Inflammatory macrophage treated with lipopolysaccharide for 1 hour (primary cell): ENCODE data around the gene SLAMF9.

Source experiments
- DNase-seq, 2 donors: peaks; one replicate each; pipeline ENCODE4 v3.0.0-alpha.2; 2020 to 2022

SLAMF9 gene

DNA sequence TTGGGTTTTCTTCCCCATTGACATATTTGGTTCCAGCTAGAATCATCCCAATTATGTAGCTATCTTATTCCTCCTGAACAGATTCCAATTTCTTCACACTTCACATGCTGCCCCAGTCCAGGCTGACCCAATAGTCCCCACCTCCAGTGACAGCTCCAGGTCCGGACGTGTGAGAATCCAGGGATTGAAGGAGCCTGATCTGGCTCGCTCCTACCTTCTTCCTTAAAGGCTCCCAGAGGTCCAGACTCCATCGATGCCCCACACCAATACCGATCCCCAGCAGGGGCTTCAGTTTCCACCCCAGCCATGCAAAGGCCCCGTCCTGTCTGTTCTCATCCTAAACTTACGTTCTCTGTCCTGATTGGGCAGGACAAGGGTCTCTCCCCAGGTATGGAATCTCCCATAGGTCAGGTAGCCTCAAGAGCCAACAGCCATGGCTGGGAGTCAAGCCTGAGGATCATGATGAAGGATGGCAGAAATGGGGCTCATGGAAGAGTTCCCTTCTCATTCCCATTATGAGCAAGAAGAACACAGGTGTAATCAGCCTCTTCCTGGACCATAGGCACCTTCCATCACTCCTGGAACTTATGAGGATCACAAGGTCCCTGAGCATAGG lies 20.4 kb upstream of the SLAMF9 start:
- DNase-seq, result no peak

GRCh38 chr1:159973350-159973940 lies 19.4 kb upstream of the SLAMF9 start:
- no peak for DNase-seq

- DNase-seq, result no peak
Measured at GRCh38 chr1:159972443-159973205, 18.6 kb upstream of the SLAMF9 start.

- no peak for DNase-seq
Measured at GRCh38 chr1:159970932-159971342, 16.9 kb upstream of the SLAMF9 start.

DNA sequence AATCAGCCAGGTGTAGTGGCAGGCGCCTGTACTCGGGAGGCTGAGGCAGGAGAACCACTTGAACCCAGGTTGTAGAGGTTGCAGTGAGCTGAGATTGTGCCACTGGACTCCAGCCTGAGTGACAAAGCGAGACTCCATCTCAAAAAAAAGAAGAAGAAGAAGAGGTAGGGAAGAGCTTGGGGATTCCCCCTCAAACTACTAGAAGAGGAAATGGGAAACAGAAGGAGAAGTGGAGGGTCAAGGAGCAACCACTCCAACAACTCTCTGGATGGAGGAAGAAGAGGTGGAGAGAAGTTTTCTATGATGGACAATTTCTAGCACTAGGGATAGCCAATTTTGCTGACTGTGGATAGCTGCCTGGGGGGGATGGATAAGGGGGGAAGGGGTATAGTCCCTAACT lies 14.9 kb upstream of the SLAMF9 start:
- peak in 1 of 2 donors; percentile 26 for DNase-seq

DNA sequence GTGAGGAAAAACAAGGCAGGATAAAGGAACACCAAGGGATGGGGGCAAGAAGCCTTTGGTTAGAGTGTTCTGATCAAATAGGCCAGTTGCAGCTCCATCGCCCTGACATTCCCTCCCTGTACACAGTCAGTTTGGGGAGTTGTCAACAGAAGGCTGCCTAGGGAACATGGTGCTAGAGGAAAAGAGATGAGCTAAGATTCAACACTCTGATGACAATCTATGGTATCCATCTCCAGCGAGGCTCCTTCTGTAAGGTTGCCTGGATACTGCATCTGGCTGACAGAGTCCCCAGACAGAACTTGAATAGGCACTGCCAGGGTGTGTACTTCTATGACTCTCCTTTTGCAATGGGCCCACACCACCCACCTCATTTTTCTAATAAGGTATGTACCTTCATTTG lies 11.2 kb upstream of the SLAMF9 start:
- no peak for DNase-seq

DNA sequence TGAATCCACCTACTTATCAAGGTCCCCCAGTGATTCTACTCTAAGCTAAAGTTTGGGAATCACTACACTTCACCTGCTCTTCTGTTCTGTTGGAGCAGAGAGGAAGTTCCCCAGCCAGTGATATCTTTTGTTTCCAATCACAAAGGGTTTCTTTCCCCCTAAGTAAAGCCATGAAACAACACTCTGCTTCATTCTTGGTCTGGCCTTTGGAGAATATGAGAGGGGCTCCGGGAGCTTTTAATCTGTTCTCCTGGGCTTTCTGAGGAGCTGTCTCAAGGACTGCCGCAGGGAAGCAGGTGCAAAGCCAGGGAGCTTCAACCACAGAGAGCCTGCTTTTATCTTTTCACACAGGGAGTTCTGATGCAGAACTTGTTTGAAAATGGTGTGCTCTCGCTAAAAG lies 10.1 kb upstream of the SLAMF9 start:
- DNase-seq, result no peak

- DNase-seq, result no peak
Measured at GRCh38 chr1:159962176-159962575, 8.1 kb upstream of the SLAMF9 start.

DNA sequence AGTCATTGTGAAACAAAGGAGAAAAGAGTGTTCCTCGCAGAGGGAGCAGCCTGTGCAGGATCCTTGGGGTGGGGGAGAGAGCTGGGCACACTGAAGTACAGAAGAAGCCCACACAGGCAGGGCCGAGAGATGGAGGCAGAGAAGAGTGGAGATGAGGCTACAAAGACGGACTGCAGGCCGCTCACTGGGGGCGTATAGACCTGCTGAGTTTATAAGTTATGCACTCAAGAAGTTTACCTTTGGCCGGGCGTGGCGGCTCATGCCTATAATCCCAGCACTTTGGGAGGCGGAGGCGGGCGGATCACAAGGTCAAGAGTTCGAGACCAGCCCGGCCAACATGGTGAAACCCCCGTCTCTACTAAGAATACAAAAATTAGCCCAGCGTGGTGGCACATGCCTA lies 7.6 kb upstream of the SLAMF9 start:
- no peak for DNase-seq

- no peak for DNase-seq
Measured at GRCh38 chr1:159960721-159961381, 6.8 kb upstream of the SLAMF9 start.

DNA sequence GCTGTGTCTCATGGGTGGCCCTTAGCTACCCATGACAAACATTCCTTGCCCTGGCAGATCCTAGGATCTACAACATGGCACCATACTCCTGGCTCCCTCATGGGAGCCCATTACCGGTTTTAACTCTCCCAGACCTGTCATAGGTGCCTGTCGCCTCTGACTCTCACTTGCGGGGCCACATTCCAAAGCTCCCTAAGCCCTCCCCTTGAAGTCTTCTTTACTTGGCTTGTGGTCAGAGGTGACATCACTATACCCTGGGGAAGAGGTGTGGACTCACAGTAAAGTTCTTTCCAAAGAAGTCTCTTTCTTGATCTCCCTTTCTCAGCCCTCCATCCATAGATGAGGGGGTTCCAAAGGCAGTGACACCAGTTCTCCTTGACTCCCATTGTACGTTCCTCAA lies 5.4 kb upstream of the SLAMF9 start:
- no peak for DNase-seq

GRCh38 chr1:159958719-159959380 lies 4.8 kb upstream of the SLAMF9 start:
- no peak for DNase-seq

- no peak for DNase-seq
Measured at GRCh38 chr1:159957824-159958268, 3.8 kb upstream of the SLAMF9 start.

DNA sequence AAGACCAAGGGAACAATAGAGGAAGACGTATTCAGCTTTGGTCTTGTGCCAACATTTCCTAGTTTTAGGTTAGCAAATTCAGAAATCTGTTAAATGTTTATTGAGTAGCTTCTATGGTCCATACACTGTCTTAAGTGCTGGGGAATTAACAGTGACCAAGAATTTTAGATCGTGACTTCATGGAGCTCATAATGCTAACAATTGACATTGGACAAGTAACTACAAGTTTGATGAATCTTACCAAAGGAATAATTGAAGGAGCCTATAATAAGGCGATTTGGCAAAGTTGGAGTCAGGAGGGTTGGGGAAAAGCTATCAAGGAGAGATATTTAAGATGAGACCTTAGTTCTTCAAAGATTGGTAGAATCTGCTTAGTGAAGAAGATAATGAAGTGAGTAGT lies 1.4 kb upstream of the SLAMF9 start:
- no peak for DNase-seq

DNA sequence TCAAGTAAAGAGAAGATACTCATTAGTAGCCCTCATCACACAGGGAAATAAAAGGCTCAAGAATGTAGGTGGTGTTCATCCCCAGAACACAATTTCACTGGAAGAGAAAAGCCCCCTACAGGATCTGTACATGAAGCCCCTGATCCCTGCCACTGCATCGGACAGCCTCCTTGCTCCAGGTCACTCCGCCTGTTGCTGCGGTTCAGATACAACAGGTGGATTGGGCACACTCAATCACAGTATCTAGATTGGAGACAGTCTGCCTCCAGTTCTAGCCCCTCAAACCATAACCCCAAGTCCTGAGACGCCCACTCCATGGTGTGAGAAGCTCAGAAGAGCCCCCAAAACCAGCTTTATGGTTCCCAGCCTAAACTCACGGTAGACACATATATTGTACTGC lies 1.1 kb downstream of the SLAMF9 start:
- DNase-seq, result no peak

GRCh38 chr1:159951551-159951950 lies 2.5 kb downstream of the SLAMF9 start:
- peak; percentile 74 to 88 for DNase-seq

GRCh38 chr1:159951016-159951415 lies 3.0 kb downstream of the SLAMF9 start:
- no peak for DNase-seq

GRCh38 chr1:159949981-159950381 lies 4.1 kb downstream of the SLAMF9 start:
- DNase-seq, result peak; percentile 47 to 65

DNA sequence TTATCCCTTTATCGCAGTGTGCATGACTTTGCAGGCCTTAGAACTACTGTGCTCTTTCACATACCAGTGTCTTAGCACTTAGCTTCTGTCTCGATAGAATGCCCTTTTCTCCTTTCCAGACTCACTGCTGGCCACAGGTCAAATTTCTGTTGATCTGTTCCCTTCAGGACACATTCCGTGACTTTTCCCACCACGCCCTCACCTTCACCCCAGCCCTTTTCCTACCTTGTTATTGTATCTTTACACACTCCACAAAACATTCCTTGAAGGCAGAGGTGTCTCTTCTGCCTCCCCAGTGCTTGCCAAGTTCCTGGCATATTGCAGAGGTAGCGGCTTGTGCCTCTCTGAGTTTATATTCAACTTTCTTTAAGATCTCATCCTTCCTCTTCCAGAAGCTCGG lies 4.9 kb downstream of the SLAMF9 start:
- DNase-seq, result no peak

- DNase-seq, result no peak
Measured at GRCh38 chr1:159947942-159948341, 6.1 kb downstream of the SLAMF9 start.

DNA sequence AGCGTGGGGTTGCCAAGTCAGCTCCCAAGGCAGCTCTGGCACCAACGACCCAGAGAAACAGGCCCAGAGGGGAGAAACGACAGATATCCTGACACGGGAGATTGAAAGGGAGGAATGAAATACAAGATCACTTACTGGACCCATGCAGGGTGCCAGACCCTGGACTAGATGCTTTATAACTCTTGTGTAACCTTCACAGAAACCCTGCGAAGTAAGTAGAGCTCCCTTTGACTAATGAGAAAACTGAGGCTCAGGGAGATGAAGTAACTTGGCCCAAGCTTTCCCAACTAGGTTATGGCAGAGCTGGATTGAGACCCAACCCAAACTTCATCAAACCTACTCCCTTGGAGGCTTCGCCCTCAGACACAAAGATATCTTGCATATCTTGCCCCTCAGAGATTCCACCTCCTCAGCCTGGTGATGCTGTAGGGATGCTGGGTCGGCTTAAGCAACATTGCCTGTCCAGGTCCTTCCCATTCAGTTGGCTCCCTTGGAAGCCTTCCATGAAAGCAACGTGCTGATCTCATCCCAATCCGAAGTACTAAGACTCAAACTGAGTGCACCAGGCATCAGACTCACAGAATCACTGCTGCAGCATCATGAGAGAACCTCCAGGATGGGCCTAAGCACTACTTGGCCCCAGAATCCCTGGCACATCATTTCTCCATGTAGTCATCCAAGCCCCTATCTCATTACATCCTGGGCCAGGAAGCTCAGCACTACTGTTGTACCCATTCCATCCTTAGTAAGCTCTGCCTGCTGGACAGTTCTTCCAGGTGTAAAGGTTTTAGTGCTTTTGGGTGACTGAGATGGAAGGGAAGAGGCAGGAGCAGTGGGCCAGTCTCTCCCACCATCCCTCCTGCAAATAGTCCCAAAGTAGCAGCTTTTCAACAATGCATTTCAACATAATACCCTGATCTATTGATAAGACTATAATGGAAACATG lies 7.5 kb downstream of the SLAMF9 start:
- DNase-seq, result no peak
